Thyroid gland (tissue), 4 donors: ENCODE data around the gene TRIM67.
"Not testable (repeated sequence)": the region's sequence is repeated elsewhere in the genome, so short reads cannot be mapped to it uniquely, and the experiment has no call there.

Experiments
- CTCF ChIP-seq, 6 experiments: fragments of 200-600 bp in 3 of 6; fragments of 450-650 bp in 3 of 6; sonication (generic) in 3 of 6; IDR thresholded peaks; one replicate each; pipeline ENCODE4 v1.5.1; 2016 to 2019; ENCODE audit warnings: antibody characterized with exemption in 6 of 6, mild to moderate bottlenecking in 2 of 6, inconsistent platforms in 1 of 6, moderate library complexity in 1 of 6
- POLR2A ChIP-seq, 2 donors: fragments of 450-650 bp; IDR thresholded peaks; one replicate each; pipeline ENCODE4 v1.6.1; 2017; ENCODE audit warnings: antibody characterized with exemption in 2 of 2, mild to moderate bottlenecking in 2 of 2, moderate library complexity in 1 of 2

- not testable (repeated sequence) for TF ChIP-seq POLR2A, CTCF (IDR thresholded peaks at IDR 0.05)
Measured at GRCh38 chr1:231158141-231158540, 3.7 kb upstream of the TRIM67 start.
